Loucy (cell line): ENCODE data around the gene DLX3.

Source experiments
- H2AFZ ChIP-seq: fragments of 200-600 bp; sonication (generic); 2 replicates; pipeline ENCODE4 v1.6.0; 2016; ENCODE audit warnings: antibody characterized with exemption, mild to moderate bottlenecking, low read length, moderate library complexity
- H3F3A ChIP-seq: fragments of 200-600 bp; 2 replicates; pipeline ENCODE4 v1.6.0; 2016; ENCODE audit warnings: antibody characterized with exemption, low read depth, mild to moderate bottlenecking
- H3K27me3 ChIP-seq: fragments of 200-600 bp; sonication (generic); 2 replicates; pipeline ENCODE4 v1.6.1; 2014; ENCODE audit warnings: low read length, mild to moderate bottlenecking; ENCODE audit not compliant: insufficient read depth, poor library complexity, severe bottlenecking
- H3K36me3 ChIP-seq: fragments of 200-600 bp; sonication (generic); 2 replicates; pipeline ENCODE4 v1.6.1; 2016; ENCODE audit warnings: low read length; ENCODE audit not compliant: insufficient read depth
- H3K4me1 ChIP-seq: fragments of 200-600 bp; sonication (generic); 2 replicates; pipeline ENCODE4 v1.5.1; 2014; ENCODE audit warnings: low read length, mild to moderate bottlenecking; ENCODE audit not compliant: insufficient read depth, poor library complexity, severe bottlenecking
- H3K4me2 ChIP-seq: fragments of 200-600 bp; sonication (generic); 2 replicates; pipeline ENCODE4 v1.6.0; 2014; ENCODE audit warnings: antibody characterized with exemption, low read length, low read depth, mild to moderate bottlenecking; ENCODE audit not compliant: poor library complexity, severe bottlenecking
- H3K4me3 ChIP-seq: fragments of 200-600 bp; sonication (generic); 2 replicates; pipeline ENCODE4 v1.5.1; 2014; ENCODE audit warnings: low read length, mild to moderate bottlenecking, mixed read lengths; ENCODE audit not compliant: poor library complexity, severe bottlenecking
- H3K79me2 ChIP-seq: fragments of 200-600 bp; sonication (generic); 2 replicates; pipeline ENCODE4 v1.6.1; 2014; ENCODE audit warnings: low read length; ENCODE audit not compliant: insufficient read depth
- H3K9ac ChIP-seq: fragments of 200-600 bp; sonication (generic); 2 replicates; pipeline ENCODE4 v1.6.0; 2014; ENCODE audit warnings: mild to moderate bottlenecking, low read depth, low read length, moderate library complexity; ENCODE audit not compliant: poor library complexity, severe bottlenecking
- H3K9me2 ChIP-seq: fragments of 200-600 bp; sonication (generic); replicated peaks from 2 replicates; pipeline ENCODE4 v1.6.1; 2016; ENCODE audit warnings: low read depth, low read length, mixed read lengths
- H3K9me3 ChIP-seq: fragments of 200-600 bp; sonication (generic); 2 replicates; pipeline ENCODE4 v1.6.1; 2014; ENCODE audit warnings: mild to moderate bottlenecking, antibody characterized with exemption, low read length, low read depth; ENCODE audit not compliant: insufficient read depth
- H4K20me1 ChIP-seq: fragments of 200-600 bp; sonication (generic); 2 replicates; pipeline ENCODE4 v1.6.0; 2014; ENCODE audit warnings: antibody characterized with exemption, low read length, mild to moderate bottlenecking; ENCODE audit not compliant: insufficient read depth, poor library complexity, severe bottlenecking
- CTCF ChIP-seq: fragments of 200-600 bp; sonication (generic); conservative IDR thresholded peaks from 2 replicates; pipeline ENCODE4 v1.5.1; 2014; ENCODE audit warnings: mild to moderate bottlenecking, antibody characterized with exemption, low read length
- EZH2phosphoT487 ChIP-seq: fragments of 200-600 bp; IDR thresholded peaks from 2 replicates; pipeline ENCODE4 v1.6.1; 2018; ENCODE audit warnings: antibody characterized with exemption, mild to moderate bottlenecking, moderate library complexity, borderline replicate concordance

DLX3 gene

GRCh38 chr17:49962599-49963308 is 32.3 kb downstream of the DLX3 start:
- no peaks in the 10 kb centered on the region for H4K20me1 ChIP-seq
- H2AFZ ChIP-seq, result no peak overlapping the region
- no peaks in the 10 kb centered on the region for H3F3A ChIP-seq
- H3K9ac ChIP-seq, result no peak overlapping the region
- TF ChIP-seq CTCF, result no peak
- no peak for TF ChIP-seq EZH2phosphoT487
- no peak overlapping the region for H3K4me3 ChIP-seq
- no peaks in the 10 kb centered on the region for H3K27me3 ChIP-seq
- no peak overlapping the region for H3K4me2 ChIP-seq
- no peaks in the 10 kb centered on the region for H3K36me3 ChIP-seq
- H3K9me3 ChIP-seq, result no peaks in the 10 kb centered on the region
- no peaks in the 10 kb centered on the region for H3K79me2 ChIP-seq
- H3K4me1 ChIP-seq, result peaks cover under 1% of the 10 kb centered on the region
- no peaks in the 10 kb centered on the region for H3K9me2 ChIP-seq

GRCh38 chr17:49959183-49959935 is 35.7 kb downstream of the DLX3 start:
- Histone ChIP-seq H3K4me1 (no peaks in the 10 kb centered on the region), H2AFZ (no peak overlapping the region), H3K36me3 (no peaks in the 10 kb centered on the region), H3K9me2 (no peaks in the 10 kb centered on the region), H3K9ac (no peak overlapping the region), H3F3A (no peaks in the 10 kb centered on the region), H3K4me2 (no peak overlapping the region), H3K9me3 (no peaks in the 10 kb centered on the region), H3K4me3 (no peak overlapping the region), H4K20me1 (no peaks in the 10 kb centered on the region), H3K27me3 (no peaks in the 10 kb centered on the region), H3K79me2 (no peaks in the 10 kb centered on the region)
- TF ChIP-seq EZH2phosphoT487, result no peak
- TF ChIP-seq CTCF, result no peak

DNA sequence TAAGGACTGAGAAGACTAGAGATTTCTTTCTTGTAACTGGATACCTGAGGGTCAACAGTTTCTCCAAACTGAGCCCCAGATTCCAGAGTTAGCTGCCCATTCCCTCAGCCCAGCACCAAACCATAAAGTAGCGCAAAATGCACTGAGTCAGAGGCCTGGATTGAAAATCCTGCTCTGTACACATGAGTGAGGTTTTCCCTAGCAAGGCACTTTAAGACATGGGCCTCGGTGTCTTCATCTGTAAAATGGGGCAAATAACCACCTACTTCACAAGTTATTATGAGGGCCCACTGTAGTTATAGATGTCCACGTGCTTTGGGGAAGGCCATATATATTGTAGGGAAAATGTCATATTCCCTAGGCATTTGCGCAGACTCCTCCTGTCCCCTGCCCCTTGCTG is 36.3 kb downstream of the DLX3 start:
- TF ChIP-seq CTCF (no peak), EZH2phosphoT487 (no peak)
- H3F3A ChIP-seq, result no peaks in the 10 kb centered on the region
- H3K4me2 ChIP-seq, result no peak overlapping the region
- H3K79me2 ChIP-seq, result no peaks in the 10 kb centered on the region
- no peaks in the 10 kb centered on the region for H3K36me3 ChIP-seq
- H2AFZ ChIP-seq, result no peak overlapping the region
- H3K9me3 ChIP-seq, result no peaks in the 10 kb centered on the region
- H4K20me1 ChIP-seq, result no peaks in the 10 kb centered on the region
- peaks cover 4% of the 10 kb centered on the region for H3K4me1 ChIP-seq
- no peaks in the 10 kb centered on the region for H3K9me2 ChIP-seq
- no peak overlapping the region for H3K9ac ChIP-seq
- no peaks in the 10 kb centered on the region for H3K27me3 ChIP-seq
- H3K4me3 ChIP-seq, result no peak overlapping the region
